ENCODE results near the gene SNX25.
"Not testable (repeated sequence)": the region's sequence is repeated elsewhere in the genome, so short reads cannot be mapped to it uniquely, and the experiment has no call there.

SNX25 gene

GRCh38 chr4:185343726-185344581 lies 134.6 kb downstream of the SNX25 start:
- no peak for DNase-seq (ENCODE audit: low read depth in 2 of 2)

- DNase-seq (ENCODE audit: low read depth in 2 of 2), result no peak
Measured at GRCh38 chr4:185344743-185345538, 135.5 kb downstream of the SNX25 start.

GRCh38 chr4:185346975-185347601 lies 137.7 kb downstream of the SNX25 start:
- no peak for DNase-seq (ENCODE audit: low read depth in 2 of 2)

DNA sequence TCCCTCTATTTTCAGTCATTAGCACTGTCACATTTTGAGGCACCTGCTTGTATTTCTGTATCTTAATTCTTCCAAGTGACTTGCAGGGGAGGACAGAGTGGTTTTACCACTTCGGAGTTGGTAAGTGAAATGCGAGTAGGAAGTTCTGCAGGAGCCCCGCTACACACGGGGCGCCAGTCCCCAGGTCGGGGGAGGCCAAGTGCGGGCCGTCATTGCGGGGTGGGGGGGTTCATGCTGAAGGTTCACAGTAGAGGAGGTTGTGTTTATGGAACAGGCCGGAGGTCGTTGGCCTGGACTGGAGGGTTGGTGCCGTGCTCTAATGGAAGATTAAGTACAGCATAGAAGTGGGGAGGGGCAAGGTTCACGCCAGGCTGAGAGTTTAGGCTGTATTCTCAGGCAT lies 142.3 kb downstream of the SNX25 start:
- no peak for DNase-seq (ENCODE audit: low read depth in 2 of 2)

GRCh38 chr4:185352202-185352601 lies 142.8 kb downstream of the SNX25 start:
- no peak for DNase-seq (ENCODE audit: low read depth in 2 of 2)

GRCh38 chr4:185352741-185353140 lies 143.3 kb downstream of the SNX25 start:
- no peak for DNase-seq (ENCODE audit: low read depth in 2 of 2)

DNA sequence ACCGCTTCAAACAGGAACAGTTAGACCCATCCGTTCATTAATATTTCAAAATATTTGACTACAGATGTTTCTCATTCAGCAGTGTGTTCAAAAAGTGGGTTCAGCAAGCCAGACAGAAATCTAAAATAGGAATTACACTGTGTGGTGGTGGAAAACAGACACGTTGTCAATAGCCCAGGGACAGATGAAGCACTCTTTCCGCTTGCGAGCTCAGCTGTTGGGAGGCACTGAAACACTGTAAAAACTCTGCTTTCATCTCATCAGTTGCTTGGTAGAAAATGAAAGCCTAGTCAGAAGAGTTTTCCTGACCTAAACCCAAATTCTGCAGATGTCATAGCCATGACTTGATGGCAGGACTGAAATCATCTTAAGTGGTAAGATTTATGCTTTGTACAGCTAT lies 147.8 kb downstream of the SNX25 start:
- DNase-seq (ENCODE audit: low read depth in 2 of 2), result no peak

GRCh38 chr4:185357733-185358440 lies 148.5 kb downstream of the SNX25 start:
- no peak for DNase-seq (ENCODE audit: low read depth in 2 of 2)

- no peak for DNase-seq (ENCODE audit: low read depth in 2 of 2)
Measured at GRCh38 chr4:185358514-185358913, 149.1 kb downstream of the SNX25 start.

DNA sequence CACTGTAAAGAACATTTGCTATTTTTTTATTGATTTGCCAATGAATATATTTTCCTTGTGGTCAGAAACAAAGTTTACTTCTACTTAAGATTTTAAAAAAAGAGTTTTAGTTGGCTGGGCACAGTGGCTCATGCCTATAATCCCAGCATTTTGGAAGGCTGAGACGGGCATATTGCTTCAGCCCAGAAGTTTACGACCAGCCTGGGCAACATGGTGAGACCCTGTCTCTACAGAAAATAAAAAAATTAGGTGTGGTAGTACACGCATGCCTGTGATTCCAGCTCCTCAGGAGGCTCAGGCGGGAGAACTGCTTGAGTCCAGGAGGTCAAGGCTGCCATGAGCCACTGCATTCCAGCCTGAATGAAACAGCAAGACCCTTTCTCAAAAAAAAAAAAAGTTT lies 149.6 kb downstream of the SNX25 start:
- DNase-seq (ENCODE audit: low read depth in 2 of 2), result no peak

DNA sequence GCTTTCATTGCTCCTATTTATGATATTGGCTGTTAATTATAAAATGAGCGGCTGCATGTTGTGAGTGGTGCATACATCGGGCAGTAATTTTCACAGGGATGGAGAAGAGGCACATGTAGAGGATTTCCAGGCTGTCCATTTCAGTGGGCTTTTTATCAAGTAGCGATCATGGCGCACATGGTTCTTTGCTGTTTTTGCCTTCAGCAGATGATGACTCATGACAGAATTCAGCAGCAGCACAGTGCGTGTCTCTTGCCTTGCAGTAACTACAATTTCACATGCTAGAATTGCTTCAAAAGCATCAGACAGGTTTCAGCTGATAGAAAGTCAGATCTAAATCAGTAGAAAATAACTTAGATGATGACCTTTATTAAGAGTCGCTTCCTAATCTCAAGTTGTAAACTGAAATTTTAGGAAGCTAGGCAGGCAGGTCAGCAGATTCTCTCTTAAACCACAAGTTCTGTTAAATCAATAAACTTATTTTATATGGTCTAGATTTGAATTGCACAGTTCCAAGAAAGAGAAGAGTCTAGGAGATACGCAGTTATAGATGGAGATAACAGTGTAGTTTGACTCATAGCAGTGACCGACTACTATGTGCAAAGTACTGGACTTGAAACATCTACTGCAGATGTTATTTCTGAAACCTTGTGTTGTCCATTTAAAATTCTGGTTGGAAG lies 150.5 kb downstream of the SNX25 start:
- DNase-seq (ENCODE audit: low read depth in 2 of 2), result no peak

DNA sequence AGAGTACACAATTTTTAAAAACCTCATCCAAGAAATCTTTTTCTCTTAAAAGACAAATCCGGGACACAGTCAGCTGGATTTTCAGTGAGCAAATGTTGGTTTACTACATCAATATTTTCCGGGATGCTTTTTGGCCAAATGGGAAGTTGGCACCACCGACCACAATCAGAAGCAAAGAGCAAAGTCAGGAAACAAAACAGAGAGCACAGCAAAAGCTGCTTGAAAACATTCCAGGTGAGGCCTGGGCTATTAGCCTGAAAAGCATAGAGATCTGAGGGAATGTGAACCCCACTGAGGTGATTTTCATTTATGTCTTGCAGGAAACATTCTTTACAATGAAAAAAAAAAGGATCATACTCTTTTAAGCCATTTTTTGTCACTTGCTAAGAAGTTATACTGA lies 152.5 kb downstream of the SNX25 start:
- DNase-seq (ENCODE audit: low read depth in 2 of 2), result no peak

GRCh38 chr4:185362570-185362969 lies 153.2 kb downstream of the SNX25 start:
- DNase-seq (ENCODE audit: low read depth in 2 of 2), result not testable (repeated sequence)

GRCh38 chr4:185363251-185363650 lies 153.9 kb downstream of the SNX25 start:
- DNase-seq (ENCODE audit: low read depth in 2 of 2), result no peak

- DNase-seq (ENCODE audit: low read depth in 2 of 2), result no peak
Measured at GRCh38 chr4:185364886-185365285, 155.5 kb downstream of the SNX25 start.

- no peak for DNase-seq (ENCODE audit: low read depth in 2 of 2)
Measured at GRCh38 chr4:185369731-185370130, 160.3 kb downstream of the SNX25 start.

GRCh38 chr4:185370268-185370949 lies 161.0 kb downstream of the SNX25 start:
- DNase-seq (ENCODE audit: low read depth in 2 of 2), result no peak

- DNase-seq (ENCODE audit: low read depth in 2 of 2), result no peak
Measured at GRCh38 chr4:185371702-185372101, 162.3 kb downstream of the SNX25 start.

GRCh38 chr4:185374027-185374426 lies 164.6 kb downstream of the SNX25 start:
- no peak for DNase-seq (ENCODE audit: low read depth in 2 of 2)

GRCh38 chr4:185374573-185374972 lies 165.2 kb downstream of the SNX25 start:
- no peak for DNase-seq (ENCODE audit: low read depth in 2 of 2)

DNA sequence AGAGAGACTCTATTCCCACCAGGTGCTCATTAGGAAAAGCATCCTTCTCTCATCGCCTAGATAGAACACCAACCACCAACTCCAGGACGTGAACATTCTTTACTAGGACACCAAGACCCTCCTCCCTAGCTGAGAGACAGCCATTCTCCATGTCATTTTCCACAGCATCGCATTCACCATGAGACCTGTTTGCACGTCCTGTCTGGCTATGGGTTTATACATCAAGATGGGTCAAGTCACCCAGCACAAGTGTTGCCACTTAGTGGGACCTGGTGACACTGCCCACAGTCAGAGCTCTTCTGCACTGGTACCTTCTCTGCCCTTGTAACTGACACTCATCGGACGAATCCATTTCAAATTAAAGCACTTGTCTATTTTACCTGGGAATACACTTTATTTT lies 168.9 kb downstream of the SNX25 start:
- no peak for DNase-seq (ENCODE audit: low read depth in 2 of 2)
